HG02973 (cell line): Measurements from ENCODE around the gene GUCD1.
"Not testable (repeated sequence)": the region's sequence is repeated elsewhere in the genome, so short reads cannot be mapped to it uniquely, and the experiment has no call there.

Experiments
- ATAC-seq: cut with Tn5 transposase; IDR thresholded peaks from one replicate; pipeline ENCODE4 v1.9.1; 2021; ENCODE audit warnings: moderate library complexity; ENCODE audit not compliant: unreplicated experiment

The GUCD1 gene

DNA sequence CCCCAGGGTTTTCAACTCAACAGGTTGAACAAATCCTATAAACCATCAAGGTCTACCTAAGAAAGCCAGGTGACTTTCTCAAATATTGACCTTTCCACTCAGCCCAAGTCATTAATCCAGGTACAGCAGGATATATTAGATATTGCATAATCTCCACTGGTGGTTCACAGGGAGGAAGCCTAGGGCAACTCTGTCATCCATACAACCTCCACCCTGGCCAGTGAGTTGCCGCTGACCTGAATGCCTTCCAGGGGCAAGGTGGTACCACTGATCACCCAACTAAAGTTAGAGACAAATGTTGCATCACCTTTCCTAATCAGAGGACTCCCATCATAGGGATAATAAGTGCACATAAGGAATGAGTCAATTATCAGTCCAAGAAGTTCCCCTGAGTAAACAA is 22.9 kb downstream of the GUCD1 start:
- ATAC-seq, result no peak

DNA sequence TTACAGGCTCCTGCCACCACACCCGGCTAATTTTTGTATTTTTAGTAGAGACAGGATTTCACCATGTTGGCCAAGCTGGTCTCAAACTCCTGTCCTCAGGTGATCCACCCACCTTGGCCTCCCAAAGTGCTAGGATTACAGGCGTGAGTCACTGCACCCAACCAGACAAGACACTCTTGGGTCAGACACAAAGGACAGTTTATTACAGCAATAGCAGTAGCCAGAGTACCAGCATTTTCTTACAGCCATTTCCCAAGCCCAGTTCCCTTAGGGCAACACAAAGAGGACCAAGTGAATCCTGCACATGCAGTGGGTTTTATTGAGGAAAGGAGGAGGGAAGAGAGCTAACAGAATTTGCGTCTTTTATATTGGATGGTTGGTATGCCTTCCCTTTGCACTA is 24.0 kb downstream of the GUCD1 start:
- ATAC-seq, result not testable (repeated sequence)

DNA sequence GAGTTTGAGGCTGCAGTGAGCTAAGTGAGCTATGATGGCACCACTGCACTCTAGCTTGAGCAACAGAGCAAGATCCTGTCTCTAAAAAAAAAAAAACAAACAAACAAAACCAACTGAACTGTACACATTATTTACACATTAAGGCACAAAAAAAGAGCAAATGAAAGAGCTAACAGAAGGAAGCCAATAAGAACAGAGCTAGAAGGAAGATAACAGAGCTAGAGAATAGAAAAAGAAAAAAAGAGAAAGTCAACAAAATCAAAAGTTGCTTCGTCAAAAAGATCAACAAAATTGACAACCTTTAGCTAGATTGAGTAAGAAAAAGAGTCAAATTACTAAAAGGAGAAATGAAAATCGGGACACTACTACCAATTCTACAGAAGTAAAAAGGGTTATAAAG is 25.0 kb downstream of the GUCD1 start:
- ATAC-seq, result no peak

DNA sequence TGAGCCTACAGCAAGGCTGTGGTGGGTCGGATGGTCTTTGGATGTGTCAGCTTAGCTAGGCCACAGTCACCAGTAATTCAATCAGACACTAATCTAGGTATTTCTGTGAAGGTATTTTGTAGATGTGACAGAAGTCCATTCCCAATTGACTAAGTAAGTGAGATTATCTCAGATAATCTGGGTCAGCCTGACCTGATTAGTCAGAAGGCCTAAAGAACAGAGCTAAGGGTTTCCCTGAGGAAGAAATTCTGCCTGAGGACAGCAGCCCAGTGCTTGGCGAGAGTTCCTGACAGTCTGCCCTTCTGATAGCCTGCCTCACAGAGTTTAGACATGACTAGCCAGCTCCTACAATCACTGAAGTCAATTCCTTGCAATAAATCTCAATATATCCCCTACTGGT is 28.7 kb downstream of the GUCD1 start:
- no peak for ATAC-seq

DNA sequence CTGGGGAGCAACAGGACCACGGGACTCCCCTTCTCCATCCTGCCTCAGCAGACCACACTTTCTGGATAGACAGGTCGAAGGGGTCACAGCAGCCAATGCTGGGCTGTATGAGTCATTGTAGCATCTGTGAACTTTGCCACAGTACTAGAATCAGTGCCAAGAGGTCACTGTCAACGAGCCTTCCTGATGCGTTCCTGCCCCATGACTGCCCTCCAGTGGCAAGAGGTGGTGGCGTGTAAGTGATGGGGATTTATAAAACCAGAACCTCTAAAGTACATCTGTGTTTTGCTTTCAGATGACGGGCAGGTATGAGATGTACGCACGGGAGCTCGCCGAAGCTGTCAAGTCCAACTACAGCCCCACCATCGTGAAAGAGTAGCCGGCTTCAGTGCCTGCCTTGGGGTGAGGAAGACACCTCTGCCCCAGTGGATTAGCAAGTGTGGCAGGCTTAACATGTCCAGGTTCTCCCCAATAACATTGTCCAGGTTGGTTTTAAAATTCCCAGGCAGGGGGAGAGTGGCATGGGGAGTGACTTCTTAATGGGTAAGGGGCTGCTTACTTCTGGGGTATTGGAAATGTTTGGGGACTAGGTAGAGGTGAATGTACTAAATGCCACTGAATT is 29.4 kb downstream of the GUCD1 start:
- ATAC-seq, result peak; percentile 68

DNA sequence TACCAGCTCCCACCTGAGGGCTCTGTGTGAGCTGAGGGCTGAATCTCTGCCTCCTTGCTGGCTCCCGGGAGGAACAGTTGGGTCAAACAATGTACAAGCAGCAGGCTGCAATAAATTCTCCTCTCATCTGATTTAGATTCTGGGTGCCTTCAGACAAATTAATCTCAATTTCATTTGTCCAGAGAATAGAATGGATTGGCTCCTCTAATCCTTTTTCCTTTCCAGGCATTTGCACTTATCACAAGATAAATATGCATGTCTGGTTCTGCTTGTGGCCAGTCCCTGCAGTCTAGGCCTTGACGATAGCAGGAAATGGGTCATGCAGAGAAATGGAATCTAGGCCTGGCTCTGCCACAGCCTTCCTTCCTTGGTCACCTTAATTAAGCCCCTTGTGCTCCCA is 31.1 kb downstream of the GUCD1 start:
- ATAC-seq, result no peak

DNA sequence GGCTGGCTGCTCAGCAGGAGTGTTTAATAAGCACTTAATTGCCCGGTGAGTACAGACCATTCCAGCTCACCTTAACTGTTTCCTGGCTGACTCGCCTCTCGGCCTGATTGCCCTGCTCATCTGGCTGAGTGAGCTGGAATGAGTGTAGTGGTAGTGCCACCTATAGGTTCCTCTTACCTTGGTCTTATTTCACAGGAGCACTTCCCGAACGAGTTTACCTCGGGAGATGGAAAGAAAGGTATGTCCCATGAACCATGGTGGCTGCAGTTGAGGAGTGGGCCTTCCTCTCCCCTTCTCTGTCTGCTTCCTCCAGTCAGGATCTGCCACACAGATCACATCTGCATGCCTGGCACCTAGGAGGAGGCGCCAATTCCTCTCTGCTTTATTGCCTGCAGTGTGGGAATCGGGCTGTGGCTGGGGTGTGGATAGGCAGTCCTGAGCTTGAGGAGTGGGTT is 33.1 kb downstream of the GUCD1 start:
- no peak for ATAC-seq

DNA sequence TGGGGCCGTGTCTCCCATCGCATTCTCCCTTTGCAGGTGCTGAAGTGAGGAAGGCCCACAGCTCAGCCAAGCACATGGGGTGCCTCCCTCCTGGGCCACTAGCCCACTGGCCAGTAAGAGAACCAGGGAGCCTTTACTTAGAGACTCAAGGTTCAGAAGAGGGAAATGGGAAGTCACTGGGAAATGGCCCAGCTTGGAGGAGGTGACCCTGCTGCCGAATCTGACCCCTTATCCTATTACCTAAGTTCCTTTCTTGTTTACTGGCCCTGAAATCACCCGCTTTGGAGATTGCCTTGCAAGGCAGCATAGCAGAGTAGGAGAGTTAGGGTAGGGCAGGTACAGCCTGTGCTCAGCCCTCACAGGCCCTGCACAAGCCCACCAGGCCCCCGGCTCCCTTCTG is 35.4 kb downstream of the GUCD1 start:
- ATAC-seq, result no peak

DNA sequence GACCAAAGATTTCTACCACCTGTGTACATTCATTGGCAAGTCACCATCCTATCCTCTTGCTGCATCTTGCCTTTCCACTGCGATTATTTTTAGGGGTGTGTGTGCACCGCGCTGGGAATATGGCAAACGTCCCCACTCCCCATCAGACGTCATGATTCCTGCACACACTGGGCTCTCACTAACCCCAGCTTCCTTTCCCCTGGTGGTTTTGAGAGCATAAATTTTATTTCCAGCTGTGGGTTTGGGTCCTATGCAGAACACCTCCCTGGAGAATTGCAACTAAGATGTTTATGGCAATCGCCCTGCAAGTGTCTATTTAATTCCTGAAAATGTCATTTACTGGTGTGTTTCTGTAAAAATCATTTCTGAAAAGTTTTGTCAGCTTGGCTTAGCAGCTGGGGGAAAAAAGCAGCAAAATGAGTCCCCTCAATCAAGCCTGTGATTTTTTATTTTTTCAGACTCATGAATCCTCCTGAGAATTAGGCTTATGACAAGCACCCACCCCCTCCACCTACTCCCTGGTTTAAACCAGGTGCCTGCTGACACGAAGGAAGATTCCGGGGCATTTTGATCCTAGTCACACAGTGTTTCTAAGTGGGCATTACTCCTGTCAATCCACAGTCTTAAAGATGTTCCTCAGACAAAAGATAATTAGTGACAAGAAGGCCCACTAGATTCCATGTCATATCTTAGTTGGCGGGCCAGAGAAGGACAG is 36.0 kb downstream of the GUCD1 start:
- no peak for ATAC-seq

DNA sequence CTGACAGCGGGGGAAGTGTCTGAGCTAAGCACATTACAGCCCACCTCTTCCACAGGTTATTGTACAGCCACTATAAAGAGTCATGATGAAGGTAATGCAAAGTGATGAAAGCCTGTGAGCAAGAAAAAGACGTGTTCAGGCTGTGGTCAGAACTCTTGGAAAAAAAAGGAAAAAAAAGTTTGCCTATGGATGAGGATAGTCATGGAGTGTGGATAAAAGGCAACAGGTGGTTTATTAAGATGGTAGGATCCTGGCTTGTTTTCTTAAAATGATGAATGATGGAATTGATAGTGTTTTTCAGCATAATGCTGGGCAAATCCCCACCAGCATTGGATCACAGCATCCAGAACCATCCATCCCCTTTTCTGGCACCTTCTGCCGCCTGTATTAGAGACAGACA is 36.7 kb downstream of the GUCD1 start:
- no peak for ATAC-seq

DNA sequence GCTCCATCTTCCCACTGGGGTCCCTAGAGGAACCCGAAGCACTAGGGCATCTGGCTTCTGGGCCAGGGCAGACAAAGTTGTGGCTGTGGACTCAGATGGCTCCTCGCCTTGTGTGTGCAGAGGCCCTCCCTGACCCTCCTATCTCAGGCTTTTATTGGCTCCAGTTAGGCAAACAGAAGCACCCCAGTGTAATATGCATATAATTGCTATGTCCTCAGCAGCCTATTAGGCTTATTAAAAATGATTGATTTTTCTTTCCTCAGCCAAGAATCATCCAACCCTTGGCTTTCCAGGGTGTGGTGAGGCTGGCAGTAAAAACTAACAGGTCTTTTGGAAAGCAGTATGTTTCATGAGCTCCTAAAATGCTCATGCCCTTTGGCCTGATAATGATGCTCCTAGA is 37.5 kb downstream of the GUCD1 start:
- ATAC-seq, result no peak

DNA sequence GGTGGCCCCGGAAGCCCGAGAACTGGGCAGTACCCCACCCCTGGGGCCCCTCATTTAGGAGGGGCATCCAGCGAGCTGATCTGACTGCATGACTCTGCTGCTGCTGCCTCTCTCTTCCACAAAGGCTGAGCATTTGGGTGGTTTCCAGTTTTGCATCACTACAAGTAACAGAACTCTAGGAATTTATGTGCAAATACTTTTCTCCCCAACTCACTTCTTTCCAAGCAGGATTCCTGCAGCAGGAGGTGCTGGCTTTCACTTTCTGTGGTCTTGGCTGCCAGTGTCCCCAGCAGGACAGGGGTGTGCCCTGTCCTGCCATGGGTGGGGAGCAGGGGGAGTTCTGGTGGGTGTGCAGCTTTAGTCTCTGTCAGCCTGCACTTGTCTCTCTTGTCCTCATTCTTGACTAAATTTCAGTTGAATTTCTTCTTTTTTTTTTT is 38.6 kb downstream of the GUCD1 start:
- no peak for ATAC-seq

DNA sequence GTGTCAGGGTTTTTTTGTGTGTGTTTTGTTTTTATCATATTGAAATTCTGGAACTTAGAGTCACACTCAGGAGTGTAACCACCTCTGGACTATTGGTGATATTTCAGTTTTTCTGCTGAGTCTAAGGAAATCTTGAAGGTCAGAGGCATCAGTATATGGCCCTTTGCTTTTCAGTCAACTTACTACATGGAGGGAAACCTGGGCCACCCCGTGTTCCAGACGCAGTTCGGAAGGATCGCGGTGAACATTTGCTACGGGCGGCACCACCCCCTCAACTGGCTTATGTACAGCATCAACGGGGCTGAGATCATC is 40.0 kb downstream of the GUCD1 start:
- no peak for ATAC-seq

DNA sequence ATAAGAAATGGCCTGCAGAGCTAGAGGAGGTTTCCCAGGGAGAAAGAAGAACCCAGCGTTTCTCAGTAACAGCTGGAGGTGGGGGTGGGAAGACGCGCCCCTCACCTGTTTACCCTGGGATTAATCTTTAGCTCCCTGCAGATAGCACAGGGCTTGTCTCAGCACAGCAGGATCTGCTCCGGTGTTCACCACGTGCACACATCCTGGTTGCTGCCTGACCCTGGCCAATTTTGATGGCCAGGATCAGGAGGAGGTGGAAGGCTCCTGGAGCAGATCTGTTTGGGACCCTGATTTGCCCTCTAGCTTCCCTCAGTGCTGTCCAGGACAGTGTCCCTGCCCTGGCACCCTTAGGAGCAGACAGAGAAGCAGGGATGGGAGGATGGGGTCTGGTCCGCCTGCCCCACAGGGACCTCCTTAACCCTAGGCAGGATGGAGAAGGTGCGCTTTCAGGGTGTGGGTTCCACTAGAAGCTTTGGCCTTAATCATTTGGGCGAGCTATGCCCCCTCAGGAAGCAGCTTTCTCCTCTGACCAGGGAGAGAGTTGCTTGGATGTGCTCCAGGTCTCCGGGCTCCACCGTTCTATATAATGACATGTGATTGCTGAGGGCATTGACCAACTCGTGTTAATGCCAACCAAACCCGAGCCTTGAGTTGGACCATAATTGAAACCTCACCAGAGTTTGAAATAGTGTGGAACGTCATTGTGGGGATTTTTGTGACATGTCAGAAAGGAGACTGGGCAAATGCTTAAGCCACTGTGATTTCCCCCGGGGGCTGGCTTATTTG is 40.5 kb downstream of the GUCD1 start:
- ATAC-seq, result no peak

DNA sequence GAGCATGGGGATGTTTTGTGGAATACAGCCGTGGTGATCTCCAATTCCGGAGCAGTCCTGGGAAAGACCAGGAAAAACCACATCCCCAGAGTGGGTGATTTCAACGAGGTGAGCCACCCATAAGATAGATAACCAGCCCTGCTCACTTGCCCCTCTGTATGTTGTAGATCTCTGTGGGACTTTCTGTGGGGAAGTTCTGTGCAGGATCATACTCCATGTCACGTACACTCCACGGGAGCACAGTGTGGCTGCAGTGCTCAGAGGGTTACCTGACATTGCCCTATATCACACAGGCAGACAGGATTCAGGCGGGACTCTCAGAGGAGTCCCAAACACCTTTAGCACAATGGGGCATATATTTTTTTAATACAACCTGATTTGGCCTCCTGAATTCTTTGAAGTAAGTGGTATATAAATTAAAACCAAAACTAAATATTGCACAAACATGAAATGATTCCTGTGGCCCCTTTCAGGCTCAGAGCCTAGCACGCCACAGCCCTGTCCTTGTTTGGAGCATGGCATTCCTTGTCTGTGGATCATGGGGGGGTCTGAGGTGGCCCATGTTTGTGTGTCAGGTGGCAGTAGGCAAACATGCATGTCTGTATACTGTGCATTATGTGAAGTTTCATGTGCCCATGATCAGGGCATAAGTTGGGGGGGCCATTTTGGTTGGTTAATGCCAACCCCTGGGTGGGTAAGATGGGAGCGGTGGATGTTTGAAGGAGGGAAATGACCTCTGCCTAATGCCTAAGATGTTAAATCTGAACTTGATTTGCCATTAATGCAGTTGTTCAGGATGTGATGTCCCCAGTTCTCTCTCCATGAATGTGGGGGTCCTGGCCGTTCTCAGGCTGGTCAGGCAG is 41.3 kb downstream of the GUCD1 start:
- no peak for ATAC-seq

DNA sequence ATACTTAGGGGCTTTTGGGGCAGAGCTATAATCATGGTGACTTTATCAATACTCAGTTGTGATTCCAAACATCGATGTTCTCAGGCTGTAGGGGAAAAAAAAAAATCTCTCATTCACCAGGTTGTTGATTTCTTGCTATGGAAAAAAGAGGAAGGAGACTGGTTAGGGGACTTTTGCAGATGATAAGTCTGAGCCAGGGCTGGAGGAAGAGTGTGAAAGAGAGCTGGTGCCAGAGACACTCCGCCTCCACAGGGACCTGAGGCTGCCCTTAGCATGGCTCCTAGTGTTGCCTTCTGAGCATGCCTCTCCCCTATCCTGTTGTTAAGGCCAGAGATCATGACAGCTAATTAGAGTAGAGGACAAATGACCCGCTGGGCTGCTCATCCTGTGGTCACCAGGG is 42.9 kb downstream of the GUCD1 start:
- no peak for ATAC-seq

DNA sequence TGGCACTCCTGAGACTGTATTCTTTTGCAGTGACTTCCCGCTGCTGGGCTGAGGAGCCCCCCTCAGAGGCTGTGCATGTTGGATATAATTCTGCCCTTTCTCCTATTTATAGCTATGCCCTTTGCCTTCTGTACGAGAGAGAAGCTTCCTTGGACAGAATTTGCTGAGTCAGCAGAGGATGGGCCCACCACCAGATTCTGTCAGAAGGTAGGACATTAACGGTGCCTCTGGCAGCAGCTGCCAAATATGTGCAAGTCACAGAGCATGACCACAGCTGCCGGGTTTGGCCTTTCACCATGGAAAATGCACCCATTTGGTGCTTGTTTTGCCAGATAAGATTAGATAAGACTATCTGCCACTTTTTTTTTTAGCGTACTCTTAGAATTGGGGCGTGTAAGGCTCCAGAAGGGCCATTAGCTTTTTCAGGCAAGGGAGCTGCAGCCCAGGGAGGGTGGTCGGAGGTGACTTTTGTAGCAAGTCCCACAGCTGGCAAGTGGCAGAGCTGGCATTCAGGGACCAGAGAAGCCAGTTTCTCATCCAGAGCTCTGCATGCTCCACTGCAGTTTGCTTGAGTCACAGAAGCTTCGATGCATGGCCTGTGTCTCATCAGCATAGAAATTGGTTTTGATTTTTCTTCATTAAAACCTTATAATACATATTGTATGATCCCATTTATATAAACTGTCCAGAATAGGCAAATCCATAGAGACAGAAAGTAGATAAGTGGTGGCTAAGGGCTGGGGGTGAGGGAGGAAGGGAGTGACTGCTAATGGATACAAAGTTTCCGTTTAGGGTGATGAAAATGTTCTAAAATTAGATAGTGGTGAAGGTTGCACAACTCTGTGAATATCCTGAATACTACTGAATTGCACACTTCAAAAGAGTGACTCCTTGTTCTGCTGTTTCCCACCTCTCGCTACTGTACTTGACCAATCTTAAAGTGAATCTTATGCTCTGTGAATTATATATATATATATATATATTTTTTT is 44.0 kb downstream of the GUCD1 start:
- ATAC-seq, result no peak

DNA sequence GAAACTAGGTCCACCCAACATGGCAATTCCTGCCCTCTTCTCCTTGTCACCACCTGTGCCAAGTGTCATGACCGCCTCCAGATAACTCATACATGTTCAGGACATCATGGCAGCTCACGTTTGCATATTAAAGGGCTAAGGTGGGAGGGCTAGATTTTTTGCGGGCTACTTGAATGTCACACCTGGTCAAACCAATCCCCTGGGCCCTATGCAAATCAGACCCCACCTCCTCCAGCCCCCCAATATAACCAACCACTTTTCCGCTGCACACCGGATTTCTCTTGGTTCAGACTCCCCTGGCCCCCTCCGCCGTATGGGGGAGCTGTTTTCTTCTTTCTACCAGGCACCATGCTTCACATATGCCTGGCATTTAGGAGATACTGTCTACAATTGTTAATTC is 47.2 kb downstream of the GUCD1 start:
- ATAC-seq, result no peak

DNA sequence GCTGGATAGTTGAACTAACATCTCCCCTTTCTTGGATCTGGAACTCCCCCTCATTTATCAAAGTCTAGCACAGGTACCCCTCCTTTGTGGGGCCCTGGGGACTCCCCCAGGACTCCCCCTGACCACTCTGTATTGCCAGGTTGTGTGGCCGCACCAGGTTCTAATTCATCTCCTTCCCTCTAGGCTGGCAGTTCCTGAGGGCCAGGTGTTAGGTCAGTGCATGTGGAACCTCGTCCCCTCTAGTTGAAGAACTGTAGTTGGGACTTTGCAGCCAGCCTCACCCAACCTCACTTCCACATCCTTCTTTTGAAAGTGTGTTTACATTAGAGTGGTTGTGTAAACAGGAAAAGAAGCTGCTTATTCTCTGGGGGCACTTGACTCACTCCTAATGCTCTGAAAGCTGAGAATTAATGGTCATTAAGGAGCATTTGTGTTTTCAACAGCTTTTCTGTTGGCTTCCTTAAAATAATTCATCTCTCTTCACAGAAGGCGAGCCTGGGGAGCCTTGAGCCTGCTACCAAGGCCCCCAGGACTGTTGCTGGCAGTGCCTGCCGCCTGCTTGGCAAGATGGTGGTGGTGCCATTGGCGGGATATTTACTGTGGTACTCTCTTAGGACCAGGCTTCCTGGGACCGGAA is 48.0 kb downstream of the GUCD1 start:
- no peak for ATAC-seq
